NCI-H1436 (cell line): ENCODE data around the gene DGKB.

Source experiments
- DNase-seq: peaks from one replicate; lab custom pipeline; 2025; lab: John Stamatoyannopoulos, UW

The DGKB gene

DNA sequence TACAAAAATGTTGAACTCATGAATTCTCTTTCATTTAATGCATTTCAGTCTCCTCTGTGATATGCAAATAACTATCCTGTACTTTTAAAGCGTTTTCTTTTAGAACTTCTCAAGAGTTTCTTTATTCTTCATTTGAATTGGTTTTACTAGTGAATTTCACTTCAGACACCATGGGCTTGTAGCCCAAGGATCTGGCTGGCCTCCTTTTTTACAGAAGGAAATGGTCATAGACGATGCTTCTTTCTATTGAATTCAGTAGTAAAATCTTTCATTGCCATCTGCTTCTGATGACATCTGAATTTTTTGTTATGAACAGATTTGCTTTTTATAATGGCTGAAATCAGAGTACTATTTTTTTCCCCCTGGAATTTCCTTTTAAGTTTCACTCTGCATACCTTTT lies 777.8 kb downstream of the DGKB start:
- no peak for DNase-seq

DNA sequence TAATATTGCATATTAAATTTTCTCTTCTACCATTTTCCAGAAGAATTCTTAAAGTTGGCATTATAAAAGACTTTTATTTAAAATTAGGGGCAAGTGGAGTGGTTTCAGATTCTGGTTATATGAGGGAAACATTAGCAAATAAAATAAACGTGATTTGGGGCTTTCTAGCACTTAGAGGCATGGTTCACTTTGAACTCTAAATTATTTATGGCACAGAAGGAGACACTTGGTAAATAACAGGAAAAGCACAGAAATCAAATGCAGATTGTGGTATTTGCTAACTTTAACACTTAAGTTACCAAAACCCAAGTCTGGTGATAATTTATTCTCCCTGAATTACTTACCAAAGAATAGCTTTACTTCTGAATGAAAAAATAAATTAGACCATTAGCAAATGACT lies 778.6 kb downstream of the DGKB start:
- no peak for DNase-seq

DNA sequence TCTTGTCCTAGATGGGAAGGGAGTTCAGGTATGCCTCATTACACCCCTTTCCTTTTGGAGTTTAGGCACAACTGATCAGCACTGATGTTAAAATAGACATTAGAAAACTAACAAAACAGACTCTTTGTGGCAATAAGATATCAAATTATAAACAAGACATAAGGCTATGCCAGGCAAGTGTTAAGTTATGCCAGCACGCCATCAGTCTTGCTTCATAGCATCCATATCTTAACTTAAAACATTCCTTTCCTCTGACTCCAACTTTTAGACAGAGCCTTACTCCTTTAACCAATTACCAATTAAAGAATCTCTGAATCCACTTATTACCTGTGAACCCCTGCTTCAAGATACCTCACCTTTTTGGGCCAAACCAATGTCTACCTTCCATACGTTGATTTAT lies 786.9 kb downstream of the DGKB start:
- DNase-seq: no peak

DNA sequence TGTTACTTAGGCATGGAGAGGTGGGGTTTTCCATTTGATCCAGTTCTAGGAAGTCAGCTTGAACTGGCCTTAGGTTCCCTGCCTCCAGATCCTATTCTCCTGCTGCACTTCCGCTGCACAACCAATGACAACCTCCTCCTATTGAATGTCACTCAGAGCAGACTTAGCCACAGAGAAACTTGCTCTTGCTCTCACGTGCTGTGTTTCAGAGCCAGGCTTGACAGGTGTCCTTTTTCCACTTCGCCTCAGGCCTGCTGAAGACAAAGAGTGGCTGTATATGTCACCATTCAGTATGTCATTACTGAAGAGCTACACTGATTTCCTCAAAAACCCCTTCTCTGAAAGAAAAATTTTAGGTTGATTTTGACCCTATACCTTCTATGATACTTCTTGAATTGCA lies 797.7 kb downstream of the DGKB start:
- no peak for DNase-seq

DNA sequence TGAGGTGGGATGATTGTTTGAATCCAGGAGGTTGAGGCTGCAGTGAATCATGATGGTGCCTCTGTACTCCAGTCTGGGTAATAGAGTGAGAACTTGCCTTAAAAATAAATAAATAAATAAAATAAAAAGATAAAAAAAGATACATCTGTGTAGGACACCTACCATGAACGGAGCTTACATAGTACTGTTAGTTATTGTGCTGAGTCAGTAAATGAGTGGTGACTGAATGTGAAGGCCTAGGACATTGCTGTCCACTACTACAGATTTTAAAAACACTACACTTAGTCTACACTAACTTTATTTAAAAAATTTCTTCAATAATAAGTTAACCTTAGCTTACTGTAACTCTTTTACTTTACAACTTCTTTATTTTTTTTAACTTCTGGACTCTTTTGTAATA lies 806.4 kb downstream of the DGKB start:
- no peak for DNase-seq

DNA sequence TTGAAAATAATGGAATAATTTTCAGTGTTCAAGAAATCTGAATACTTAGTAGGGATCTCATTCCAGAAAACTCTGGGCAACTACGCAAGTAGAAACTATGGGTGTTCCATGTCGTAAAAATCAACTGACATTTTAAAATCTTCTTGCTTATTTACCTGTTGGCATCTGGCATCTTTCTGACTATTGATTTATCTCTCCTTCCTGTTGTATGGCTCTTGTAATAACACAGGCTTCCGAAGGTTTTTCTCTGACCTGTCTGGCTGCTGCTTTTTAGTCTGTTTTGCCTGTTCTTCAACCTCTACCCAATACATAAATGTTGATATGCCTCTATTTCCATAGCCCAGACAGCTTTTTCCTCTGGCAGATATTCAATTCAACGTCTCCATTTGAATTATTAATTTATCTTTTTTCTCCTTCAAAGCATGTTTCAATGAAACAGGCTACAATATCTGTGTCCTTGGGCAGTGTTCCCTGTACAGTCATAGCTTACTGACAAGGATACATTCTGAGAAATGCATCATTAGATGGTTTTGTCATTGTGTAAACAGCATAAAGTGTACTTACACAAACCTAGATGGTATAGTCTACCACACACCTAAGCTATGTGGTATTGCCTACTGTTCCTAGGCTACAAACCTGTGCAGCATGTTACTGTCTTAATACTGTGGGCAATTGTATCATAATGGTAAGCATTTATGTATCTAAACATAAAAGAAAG lies 807.2 kb downstream of the DGKB start:
- no peak for DNase-seq
